Fibroblast of villous mesenchyme (primary cell): ENCODE results near the gene POLR2L. TPM values are rescaled to one million over a fixed set of nuclear protein-coding genes. Genes with fewer than 3 reads are reported as not detected.

ENCODE experiments used
- DNase-seq: peaks from one replicate; pipeline ENCODE4 v3.0.0-alpha.2; 2010; ENCODE audit warnings: low read depth
- H3K4me3 ChIP-seq: 2 replicates; pipeline ENCODE4 v1.5.1; 2011; ENCODE audit warnings: low read depth, mild to moderate bottlenecking, low read length
- CTCF ChIP-seq: IDR thresholded peaks from 2 replicates; pipeline ENCODE4 v1.5.1; 2012; ENCODE audit warnings: low read depth, mild to moderate bottlenecking, low read length; ENCODE audit not compliant: insufficient read depth
- total RNA-seq: library from RNA; depleted of rRNA; stranded (reverse); fragments of >200 nt; gene quantifications from 2 replicates; pipeline ENCODE4 v1.2.3, GENCODE V29; 2012

POLR2L gene
- total RNA-seq, 1 donor = 92.4 TPM

DNA sequence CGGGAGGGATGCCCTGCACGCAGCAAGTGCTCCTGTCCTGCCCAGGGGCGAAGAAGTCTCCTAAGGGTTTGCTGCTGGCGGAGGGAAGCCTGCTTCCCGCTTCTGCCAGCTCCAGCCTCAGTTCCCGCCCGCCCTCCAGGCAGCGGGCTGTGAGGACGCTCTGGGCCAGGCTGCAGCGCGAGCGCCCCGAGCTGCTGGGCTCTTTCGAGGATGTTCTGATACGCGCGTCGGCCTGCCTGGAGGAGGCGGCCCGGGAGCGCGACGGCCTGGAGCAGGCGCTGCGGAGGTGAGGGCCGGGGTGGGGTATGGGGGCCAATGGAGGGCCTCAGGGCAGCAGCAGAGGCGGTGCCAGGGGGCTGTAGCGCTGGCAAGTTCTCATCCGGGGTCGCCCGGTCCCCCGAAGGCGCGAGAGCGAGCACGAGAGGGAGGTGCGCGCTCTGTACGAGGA, 12.5 kb downstream of the POLR2L start:
- no peak for DNase-seq
- TF ChIP-seq CTCF = no peak
- H3K4me3 ChIP-seq = peak overlapping the region; percentile 46

DNA sequence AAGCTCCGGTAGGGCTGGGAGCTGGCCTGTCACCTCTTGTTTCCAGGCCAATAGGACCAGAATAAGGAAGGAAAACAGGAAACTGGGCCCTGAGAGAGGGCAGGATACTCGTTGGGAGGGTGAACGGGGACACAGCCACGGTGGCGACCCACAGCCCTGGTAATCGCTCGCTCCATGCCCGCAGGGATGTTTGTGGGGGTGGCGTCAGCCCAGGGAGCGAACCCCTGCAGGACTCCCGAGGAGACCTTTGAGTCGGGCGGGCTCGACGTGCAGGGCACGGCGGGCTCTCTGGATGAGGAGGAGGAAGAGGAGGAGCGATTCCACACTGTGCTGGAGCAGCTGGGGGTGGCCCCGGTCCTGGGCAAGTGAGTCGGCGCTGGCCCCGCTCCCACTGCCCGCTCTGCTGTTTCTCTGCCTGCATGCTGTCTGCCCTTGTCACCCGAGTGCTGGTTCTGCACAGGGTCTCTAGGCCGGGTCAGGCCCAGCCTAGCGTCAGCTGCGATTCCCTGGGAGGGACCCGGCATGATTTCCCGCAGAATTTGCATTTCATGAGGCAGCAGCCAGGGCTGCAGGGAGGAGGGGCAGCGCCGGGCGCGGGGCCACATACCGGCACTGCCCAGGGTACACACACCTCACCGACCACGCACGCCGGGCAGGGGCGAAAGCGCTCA, 13.0 kb downstream of the POLR2L start:
- no peak for DNase-seq
- peak overlapping the region; percentile 46 for H3K4me3 ChIP-seq
- TF ChIP-seq CTCF = no peak

- H3K4me3 ChIP-seq = no peak overlapping the region
- no peak for DNase-seq
- no peak for TF ChIP-seq CTCF
These were observed 13.7 kb downstream of the POLR2L start for GRCh38 chr11:828506-829175.

DNA sequence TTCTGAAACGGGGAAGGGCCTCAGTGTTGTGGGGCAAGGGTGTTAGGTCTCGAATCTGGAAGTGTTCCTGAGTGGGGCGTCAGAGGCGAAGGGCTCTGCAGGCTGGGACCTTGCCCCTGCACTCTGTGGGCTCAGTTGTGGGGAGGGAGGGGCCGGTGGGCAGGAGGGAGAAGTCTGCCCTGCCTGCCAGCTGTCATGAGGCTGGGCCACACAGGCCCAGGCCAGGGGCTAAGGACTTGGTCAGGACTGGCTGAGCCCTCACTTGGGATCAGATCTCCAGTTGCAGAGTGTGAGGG, 14.5 kb downstream of the POLR2L start, which contains the start of gene CRACR2B:
TSS of gene CRACR2B (plus strand) at position 23 of the 296 bp plus-strand sequence. CDS start 689 bp downstream, outside the sequence.
- peak within 1 kb of the TSS; percentile 42 for H3K4me3 ChIP-seq
- no peak for TF ChIP-seq CTCF
- DNase-seq = no peak

DNA sequence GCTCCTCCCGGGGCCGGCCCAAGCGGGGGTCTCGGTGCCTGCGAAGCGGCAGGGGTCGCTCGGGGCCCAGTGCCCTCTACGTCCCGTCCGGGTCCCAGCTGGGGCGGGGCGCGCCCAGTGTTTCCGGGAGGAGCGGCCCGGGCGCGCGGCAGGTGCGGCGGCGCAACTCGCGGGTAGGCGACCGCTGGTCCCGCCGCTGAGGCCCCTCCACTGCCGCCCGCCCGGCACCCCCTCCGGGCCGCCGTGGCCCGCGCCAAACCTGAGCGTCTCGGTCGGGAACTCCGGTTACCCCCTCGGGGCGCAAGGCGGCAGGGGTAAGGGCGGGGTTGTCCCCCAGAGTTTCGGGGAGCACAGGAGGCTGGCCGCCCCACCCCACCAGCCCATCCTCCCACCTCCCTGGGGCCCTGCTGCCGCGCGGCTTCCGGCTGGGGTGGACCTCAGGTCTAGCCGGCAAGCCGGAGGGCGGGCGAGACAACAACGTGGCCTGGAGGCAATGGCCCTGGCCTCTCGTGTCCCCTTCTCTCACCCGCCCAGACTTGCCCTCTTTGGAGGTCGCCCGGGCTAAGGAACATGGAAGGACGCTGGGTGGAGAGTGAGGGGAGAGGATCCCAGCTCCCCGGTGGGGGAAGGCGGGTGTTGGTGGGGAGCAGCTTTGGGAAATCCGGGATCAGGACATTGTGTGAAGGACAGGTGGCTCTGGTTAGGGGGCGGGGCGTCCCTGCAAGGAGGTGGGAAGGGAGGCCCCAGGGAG, 15.0 kb downstream of the POLR2L start:
- no peak for TF ChIP-seq CTCF
- peak overlapping the region; percentile 42 for H3K4me3 ChIP-seq
- DNase-seq = no peak

- DNase-seq = no peak
- TF ChIP-seq CTCF = no peak
- H3K4me3 ChIP-seq = peak overlapping the region; percentile 42
These were observed 15.5 kb downstream of the POLR2L start for GRCh38 chr11:826836-827145.
